Keratinocyte (primary cell): ENCODE measurements around the gene GATA2. TPM values are rescaled to one million over a fixed set of nuclear protein-coding genes. Genes with fewer than 3 reads are reported as not detected.
A peak's percentile ranks its signal among the peaks of the same experiment; 100 is the strongest.

ENCODE experiments used
- DNase-seq: peaks from one replicate; pipeline ENCODE4 v3.0.0-alpha.2; 2011; ENCODE audit warnings: low read depth, missing footprints, low spot score
- FAIRE-seq: peaks from 2 replicates; lab custom pipeline; 2011; peaks lifted over from hg19 to GRCh38; lab: Jason Lieb, UNC
- H2AFZ ChIP-seq: 2 replicates; pipeline ENCODE4 v1.6.0; 2012; ENCODE audit warnings: low read length, control low read depth, inconsistent platforms; ENCODE audit not compliant: control insufficient read depth
- H3K27ac ChIP-seq: 2 replicates; pipeline ENCODE4 v1.5.1; 2011; ENCODE audit warnings: low read length; ENCODE audit not compliant: control insufficient read depth, insufficient read depth
- H3K27me3 ChIP-seq: 3 replicates; pipeline ENCODE4 v1.6.0; 2011; ENCODE audit warnings: low read length; ENCODE audit not compliant: control insufficient read depth, insufficient read depth; ENCODE audit errors: extremely low read depth
- H3K36me3 ChIP-seq, 2 experiments: 2 replicates in 1 of 2; 3 replicates in 1 of 2; pipeline ENCODE4 v1.5.1; 2011; ENCODE audit warnings: low read length in 2 of 2, mild to moderate bottlenecking in 1 of 2; ENCODE audit not compliant: control insufficient read depth in 2 of 2, insufficient read depth in 2 of 2; ENCODE audit errors: extremely low read depth in 1 of 2
- H3K4me1 ChIP-seq: 3 replicates; pipeline ENCODE4 v1.5.1; 2011; ENCODE audit warnings: low read length; ENCODE audit not compliant: control insufficient read depth, insufficient read depth; ENCODE audit errors: extremely low read depth
- H3K4me2 ChIP-seq: 3 replicates; pipeline ENCODE4 v1.6.0; 2011; ENCODE audit warnings: low read depth, low read length; ENCODE audit not compliant: control insufficient read depth, insufficient read depth; ENCODE audit errors: extremely low read depth
- H3K4me3 ChIP-seq, 3 experiments: fragments of 200-600 bp in 1 of 3; sonication (generic) in 1 of 3; 2 replicates in 2 of 3; 3 replicates in 1 of 3; pipeline ENCODE4 v1.5.1; 2011 to 2016; ENCODE audit warnings: low read length in 3 of 3, mild to moderate bottlenecking in 3 of 3, control low read depth in 2 of 3, inconsistent platforms in 1 of 3, low read depth in 1 of 3, mixed read lengths in 1 of 3, mixed run types in 1 of 3, moderate library complexity in 1 of 3; ENCODE audit not compliant: control insufficient read depth in 2 of 3, insufficient read depth in 2 of 3; ENCODE audit errors: extremely low read depth in 1 of 3
- H3K79me2 ChIP-seq: 2 replicates; pipeline ENCODE4 v1.6.0; 2012; ENCODE audit warnings: low read length; ENCODE audit not compliant: control insufficient read depth, insufficient read depth
- H3K9ac ChIP-seq: 3 replicates; pipeline ENCODE4 v1.6.0; 2011; ENCODE audit warnings: low read length; ENCODE audit not compliant: control insufficient read depth, insufficient read depth; ENCODE audit errors: extremely low read depth
- H3K9me1 ChIP-seq: 3 replicates; pipeline ENCODE4 v1.6.0; 2011; ENCODE audit warnings: low read length; ENCODE audit not compliant: control insufficient read depth, insufficient read depth; ENCODE audit errors: extremely low read depth
- H3K9me3 ChIP-seq: 2 replicates; pipeline ENCODE4 v1.5.1; 2012; ENCODE audit warnings: low read depth, low read length; ENCODE audit not compliant: control insufficient read depth
- H4K20me1 ChIP-seq: 3 replicates; pipeline ENCODE4 v1.6.0; 2011; ENCODE audit warnings: low read length; ENCODE audit not compliant: control insufficient read depth, insufficient read depth; ENCODE audit errors: extremely low read depth
- EZH2 ChIP-seq: IDR thresholded peaks from one replicate; pipeline ENCODE4 v1.6.1; 2012; ENCODE audit warnings: inconsistent platforms, mild to moderate bottlenecking, low read length, moderate library complexity
- dilution Hi-C: fragments of 300-500 bp; cut with MboI; formaldehyde crosslinking; loops from one replicate; pipeline ENCODE4 v1.7.0; 2020; ENCODE audit warnings: low sequenced_read_pairs; ENCODE audit not compliant: extremely low pct_ligation_motif_present
- polyA plus RNA-seq, 5 experiments: library from polyadenylated mRNA; depleted of rRNA in 3 of 5; stranded (reverse) in 3 of 5; stranded (forward) in 1 of 5; unstranded in 1 of 5; fragments of >200 nt; gene quantifications; 1 replicate in 1 of 5; 2 replicates in 3 of 5; 3 replicates in 1 of 5; pipeline versions ENCODE4 v1.2.1 to v1.2.3, GENCODE V29; 2011 to 2012; ENCODE audit warnings: missing spikeins in 2 of 5, low read depth in 1 of 5, low replicate concordance in 1 of 5
- TF ChIP-seq, protein P1 (sequence below), 3 experiments: IDR thresholded peaks in 1 of 3; conservative IDR thresholded peaks in 1 of 3; optimal IDR thresholded peaks in 1 of 3; 2 replicates in 2 of 3; 3 replicates in 1 of 3; pipeline versions ENCODE3 to v1.5.1; 2011; ENCODE audit warnings: low read length in 3 of 3, mild to moderate bottlenecking in 3 of 3, moderate library complexity in 2 of 3, control low read depth in 1 of 3, inconsistent platforms in 1 of 3; ENCODE audit not compliant: insufficient read depth in 2 of 3; ENCODE audit errors: extremely low read depth in 1 of 3

GATA2 gene
- polyA plus RNA-seq, 1 donor (not counting 4 experiments of a cell fraction or from before 2014, with no cell fraction given): not detected

DNA sequence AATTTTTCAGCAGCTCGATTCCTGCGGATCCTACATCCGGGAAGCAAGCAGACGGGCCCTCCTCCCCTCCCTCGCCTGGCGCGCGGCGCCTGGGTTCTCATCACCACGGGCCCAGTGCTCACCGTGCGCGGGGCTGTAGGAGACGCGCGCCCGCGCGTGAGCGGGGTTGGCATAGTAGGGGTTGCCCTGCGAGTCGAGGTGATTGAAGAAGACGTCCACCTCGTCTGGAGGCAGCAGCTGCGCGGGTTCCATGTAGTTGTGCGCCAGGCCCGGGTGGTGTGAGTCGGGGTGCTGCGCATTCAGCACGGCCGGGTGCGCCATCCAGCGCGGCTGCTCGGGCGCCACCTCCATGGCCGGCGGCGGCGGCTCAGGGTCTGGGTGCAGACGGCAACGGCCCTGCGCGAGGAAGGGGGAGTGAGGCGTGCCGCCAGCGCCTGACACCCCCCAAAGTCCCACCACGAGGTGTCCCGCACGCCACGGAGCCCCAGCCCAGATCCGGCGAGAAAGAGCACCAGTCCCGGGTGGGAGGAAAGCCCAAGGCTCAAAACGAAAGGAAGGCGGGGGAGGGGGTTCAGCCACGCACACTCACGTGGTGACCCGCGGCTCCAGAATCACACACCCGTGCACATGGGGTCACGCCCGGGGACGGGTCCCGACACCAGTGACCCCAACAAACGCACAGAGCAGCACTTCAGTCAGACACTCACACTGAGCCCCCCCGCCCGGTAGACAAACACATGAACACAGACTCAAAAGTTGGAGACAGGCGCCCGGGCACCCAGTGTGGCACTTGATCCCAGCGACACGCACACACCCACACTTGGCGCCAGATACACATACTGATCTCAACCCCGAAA lies 6.1 kb downstream of the GATA2 start:
- Histone ChIP-seq H4K20me1 (peaks cover 14% of the 10 kb centered on the region), H3K79me2 (no peaks in the 10 kb centered on the region), H3K36me3 (no peaks in the 10 kb centered on the region), H3K4me2 (peak overlapping the region; percentile 79), H3K4me3 (peak overlapping the region; percentile 12 to 57 (median 44)), H3K9me3 (no peaks in the 10 kb centered on the region), H3K27ac (no peak overlapping the region), H3K9me1 (no peaks in the 10 kb centered on the region), H2AFZ (peak overlapping the region; percentile 30), H3K9ac (no peak overlapping the region), H3K4me1 (peaks cover 19% of the 10 kb centered on the region), H3K27me3 (peaks cover 100% of the 10 kb centered on the region)
- no peak for FAIRE-seq
- no peak for DNase-seq
- dilution Hi-C loops: no loop called here
- peak; percentile 94 for TF ChIP-seq EZH2
- TF ChIP-seq, protein P1, sequence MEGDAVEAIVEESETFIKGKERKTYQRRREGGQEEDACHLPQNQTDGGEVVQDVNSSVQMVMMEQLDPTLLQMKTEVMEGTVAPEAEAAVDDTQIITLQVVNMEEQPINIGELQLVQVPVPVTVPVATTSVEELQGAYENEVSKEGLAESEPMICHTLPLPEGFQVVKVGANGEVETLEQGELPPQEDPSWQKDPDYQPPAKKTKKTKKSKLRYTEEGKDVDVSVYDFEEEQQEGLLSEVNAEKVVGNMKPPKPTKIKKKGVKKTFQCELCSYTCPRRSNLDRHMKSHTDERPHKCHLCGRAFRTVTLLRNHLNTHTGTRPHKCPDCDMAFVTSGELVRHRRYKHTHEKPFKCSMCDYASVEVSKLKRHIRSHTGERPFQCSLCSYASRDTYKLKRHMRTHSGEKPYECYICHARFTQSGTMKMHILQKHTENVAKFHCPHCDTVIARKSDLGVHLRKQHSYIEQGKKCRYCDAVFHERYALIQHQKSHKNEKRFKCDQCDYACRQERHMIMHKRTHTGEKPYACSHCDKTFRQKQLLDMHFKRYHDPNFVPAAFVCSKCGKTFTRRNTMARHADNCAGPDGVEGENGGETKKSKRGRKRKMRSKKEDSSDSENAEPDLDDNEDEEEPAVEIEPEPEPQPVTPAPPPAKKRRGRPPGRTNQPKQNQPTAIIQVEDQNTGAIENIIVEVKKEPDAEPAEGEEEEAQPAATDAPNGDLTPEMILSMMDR (optimal IDR thresholded peaks at IDR 0.05 in 1 of 3, IDR thresholded peaks at IDR 0.05 in 1 of 3, conservative IDR thresholded peaks at IDR 0.05 in 1 of 3; ENCODE audit: extremely low read depth in 1 of 3, insufficient read depth in 2 of 3, low read length in 3 of 3): no peak

DNA sequence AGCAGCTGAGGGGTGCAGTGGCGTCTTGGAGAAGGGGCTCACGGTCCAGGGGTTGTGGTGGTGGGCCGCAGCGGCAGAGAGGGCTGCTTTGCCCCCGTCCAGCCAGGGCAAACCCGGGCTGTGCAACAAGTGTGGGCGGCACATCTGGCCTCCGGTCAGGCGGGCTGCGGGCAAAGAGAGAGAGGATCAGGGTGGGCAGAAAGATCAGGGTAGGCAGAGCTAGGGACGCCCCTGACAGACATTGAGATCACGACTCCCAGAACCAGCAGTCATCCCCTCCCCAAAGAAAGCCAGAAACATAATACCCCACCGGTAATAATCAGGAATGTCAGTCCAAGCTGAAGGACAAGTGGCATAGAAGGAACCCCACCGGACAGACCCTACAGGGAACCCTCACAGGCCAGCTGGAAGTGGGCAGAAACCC lies 6.8 kb downstream of the GATA2 start:
- H3K9me1 ChIP-seq: no peaks in the 10 kb centered on the region
- TF ChIP-seq EZH2: no peak
- TF ChIP-seq, protein P1 (optimal IDR thresholded peaks at IDR 0.05 in 1 of 3, IDR thresholded peaks at IDR 0.05 in 1 of 3, conservative IDR thresholded peaks at IDR 0.05 in 1 of 3; ENCODE audit: extremely low read depth in 1 of 3, insufficient read depth in 2 of 3, low read length in 3 of 3): no peak
- H3K9ac ChIP-seq: no peak overlapping the region
- DNase-seq (no peak), FAIRE-seq (no peak)
- H3K4me3 ChIP-seq: no peak overlapping the region
- peaks cover 19% of the 10 kb centered on the region for H3K4me1 ChIP-seq
- dilution Hi-C loops: no loop called here
- no peaks in the 10 kb centered on the region for H3K36me3 ChIP-seq
- no peaks in the 10 kb centered on the region for H3K9me3 ChIP-seq
- peaks cover 11% of the 10 kb centered on the region for H4K20me1 ChIP-seq
- no peaks in the 10 kb centered on the region for H3K79me2 ChIP-seq
- H2AFZ ChIP-seq: no peak overlapping the region
- H3K27me3 ChIP-seq: peaks cover 100% of the 10 kb centered on the region
- H3K27ac ChIP-seq: no peak overlapping the region
- no peak overlapping the region for H3K4me2 ChIP-seq
